Karpas-422 (cell line): ENCODE data around the gene IDH3B. TPM values are rescaled to one million over a fixed set of nuclear protein-coding genes. Genes with fewer than 3 reads are reported as not detected.
"Not testable (repeated sequence)": the region's sequence is repeated elsewhere in the genome, so short reads cannot be mapped to it uniquely, and the experiment has no call there.

Experiments used
- DNase-seq: peaks from one replicate; pipeline ENCODE4 v3.0.0-alpha.2; 2015
- H2AFZ ChIP-seq: fragments of 200-600 bp; sonication (generic); 2 replicates; pipeline ENCODE4 v1.6.1; 2014; ENCODE audit warnings: antibody characterized with exemption, low read length, mixed read lengths
- H3K27ac ChIP-seq: fragments of 200-600 bp; sonication (generic); 2 replicates; pipeline ENCODE4 v1.5.1; 2014; ENCODE audit warnings: mild to moderate bottlenecking, low read length, moderate library complexity
- H3K27me3 ChIP-seq: fragments of 200-600 bp; sonication (generic); 2 replicates; pipeline ENCODE4 v1.6.1; 2014; ENCODE audit warnings: low read length, mixed read lengths
- H3K36me3 ChIP-seq: fragments of 200-600 bp; sonication (generic); 2 replicates; pipeline ENCODE4 v1.6.1; 2014; ENCODE audit warnings: low read length, mixed read lengths; ENCODE audit not compliant: insufficient read depth
- H3K4me1 ChIP-seq: fragments of 200-600 bp; sonication (generic); 2 replicates; pipeline ENCODE4 v1.6.1; 2014; ENCODE audit warnings: mild to moderate bottlenecking, low read length, mixed read lengths
- H3K4me2 ChIP-seq: fragments of 200-600 bp; sonication (generic); 2 replicates; pipeline ENCODE4 v1.6.1; 2014; ENCODE audit warnings: low read length, low read depth, mild to moderate bottlenecking; ENCODE audit not compliant: poor library complexity, severe bottlenecking
- H3K4me3 ChIP-seq: fragments of 200-600 bp; sonication (generic); 2 replicates; pipeline ENCODE4 v1.5.1; 2014; ENCODE audit warnings: mild to moderate bottlenecking, antibody characterized with exemption, low read length, mixed read lengths
- H3K79me2 ChIP-seq: fragments of 200-600 bp; sonication (generic); 2 replicates; pipeline ENCODE4 v1.6.1; 2014; ENCODE audit warnings: mild to moderate bottlenecking, low read length, mixed read lengths
- H3K9ac ChIP-seq: fragments of 200-600 bp; sonication (generic); 2 replicates; pipeline ENCODE4 v1.6.0; 2014; ENCODE audit warnings: low read length
- H3K9me2 ChIP-seq: fragments of 200-600 bp; sonication (generic), shearing (Covaris generic); replicated peaks from 2 replicates; pipeline ENCODE4 v1.6.0; 2014; ENCODE audit warnings: mild to moderate bottlenecking, low read length, moderate library complexity; ENCODE audit not compliant: insufficient read depth
- H3K9me3 ChIP-seq: fragments of 300-700, 200-600 bp; sonication (generic); 2 replicates; pipeline ENCODE4 v1.6.1; 2014; ENCODE audit warnings: low read length, mixed read lengths
- H4K20me1 ChIP-seq: fragments of 200-600 bp; sonication (generic); 2 replicates; pipeline ENCODE4 v1.6.1; 2014; ENCODE audit warnings: mild to moderate bottlenecking, antibody characterized with exemption, low read length, low read depth; ENCODE audit not compliant: insufficient read depth
- total RNA-seq: library from RNA; depleted of rRNA; stranded (reverse); fragments of >200 nt; shearing (Covaris generic); gene quantifications from 2 replicates; pipeline ENCODE4 v1.2.3, GENCODE V29; 2014; ENCODE audit warnings: low replicate concordance

Gene IDH3B
- total RNA-seq, 1 experiment from 2014 or later: 83.7 TPM

GRCh38 chr20:2682040-2682439, 18.0 kb upstream of the IDH3B start:
- not testable (repeated sequence) for DNase-seq, H3K27me3 ChIP-seq, H3K4me2 ChIP-seq, H3K79me2 ChIP-seq, H3K9ac ChIP-seq, H3K4me1 ChIP-seq, H2AFZ ChIP-seq, H4K20me1 ChIP-seq, H3K4me3 ChIP-seq, H3K9me2 ChIP-seq, H3K9me3 ChIP-seq, H3K36me3 ChIP-seq, H3K27ac ChIP-seq

- Histone ChIP-seq H4K20me1 (no peaks in the 10 kb centered on the region), H3K27me3 (no peaks in the 10 kb centered on the region), H2AFZ (no peak overlapping the region), H3K9me3 (no peaks in the 10 kb centered on the region), H3K4me2 (no peak overlapping the region), H3K27ac (no peak overlapping the region), H3K9me2 (no peaks in the 10 kb centered on the region), H3K4me1 (peaks cover 3% of the 10 kb centered on the region; the same call in 1 of the 2 replicates), H3K4me3 (no peak overlapping the region), H3K36me3 (no peaks in the 10 kb centered on the region), H3K9ac (no peak overlapping the region), H3K79me2 (no peaks in the 10 kb centered on the region)
- DNase-seq: no peak
Observed at GRCh38 chr20:2680046-2680445, 16.0 kb upstream of the IDH3B start.

DNA sequence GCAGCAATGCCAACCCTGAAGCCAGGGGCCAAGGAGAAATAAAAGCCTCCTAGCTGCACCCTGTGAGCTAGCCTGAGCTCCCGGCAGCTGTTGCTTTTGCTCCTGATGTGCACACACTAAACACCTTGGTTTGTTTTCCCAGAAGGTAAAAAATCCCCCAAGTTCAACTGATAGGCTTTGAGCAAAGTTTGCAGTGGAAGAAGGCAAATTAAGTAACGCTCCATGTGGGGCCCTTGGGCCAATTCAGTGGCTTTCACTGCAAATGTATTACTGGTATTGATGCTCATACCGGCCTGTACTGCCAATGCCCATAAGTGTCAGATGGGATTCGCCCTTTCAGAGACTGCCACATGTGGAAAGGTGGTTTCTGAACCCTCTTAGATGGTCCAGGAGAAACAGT, 9.4 kb upstream of the IDH3B start:
- no peaks in the 10 kb centered on the region for H3K79me2 ChIP-seq
- no peak for DNase-seq
- H3K36me3 ChIP-seq: no peaks in the 10 kb centered on the region
- H3K9ac ChIP-seq: no peak overlapping the region
- H3K9me3 ChIP-seq: no peaks in the 10 kb centered on the region
- no peak overlapping the region for H3K4me2 ChIP-seq
- H3K27me3 ChIP-seq: no peaks in the 10 kb centered on the region
- H3K4me1 ChIP-seq: no peaks in the 10 kb centered on the region
- H3K4me3 ChIP-seq: no peak overlapping the region
- H3K9me2 ChIP-seq: no peaks in the 10 kb centered on the region
- no peaks in the 10 kb centered on the region for H4K20me1 ChIP-seq
- no peak overlapping the region for H2AFZ ChIP-seq
- no peak overlapping the region for H3K27ac ChIP-seq

DNA sequence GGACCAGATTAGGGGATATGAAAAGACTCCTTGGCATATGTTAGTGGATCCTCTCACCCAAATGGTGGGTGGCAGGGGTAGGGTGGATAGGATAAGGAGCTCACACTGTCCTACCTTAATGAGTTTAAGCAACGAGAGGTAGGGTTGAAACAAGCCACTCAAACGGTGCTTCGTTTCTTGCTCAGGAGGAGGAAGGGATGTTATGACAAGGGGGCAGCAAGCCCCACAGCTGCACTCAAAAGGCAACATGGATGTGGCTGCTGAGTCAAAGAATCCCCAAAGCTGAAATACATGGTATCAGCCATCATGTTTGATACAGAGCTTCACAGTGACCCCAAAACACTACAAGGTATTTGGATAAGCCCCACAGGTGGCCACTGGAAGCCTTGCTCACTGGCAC, 8.4 kb upstream of the IDH3B start:
- no peak for DNase-seq
- Histone ChIP-seq H3K9me3 (no peaks in the 10 kb centered on the region), H3K36me3 (no peaks in the 10 kb centered on the region), H3K27me3 (no peaks in the 10 kb centered on the region), H3K27ac (no peak overlapping the region), H3K4me3 (no peak overlapping the region), H4K20me1 (no peaks in the 10 kb centered on the region), H2AFZ (no peak overlapping the region), H3K79me2 (no peaks in the 10 kb centered on the region), H3K4me2 (no peak overlapping the region), H3K9ac (no peak overlapping the region), H3K9me2 (no peaks in the 10 kb centered on the region), H3K4me1 (no peaks in the 10 kb centered on the region)

GRCh38 chr20:2671977-2672376, 8.0 kb upstream of the IDH3B start:
- no peaks in the 10 kb centered on the region for H3K9me2 ChIP-seq
- no peaks in the 10 kb centered on the region for H3K27me3 ChIP-seq
- no peak overlapping the region for H3K4me3 ChIP-seq
- H2AFZ ChIP-seq: no peak overlapping the region
- no peaks in the 10 kb centered on the region for H4K20me1 ChIP-seq
- no peaks in the 10 kb centered on the region for H3K4me1 ChIP-seq
- H3K79me2 ChIP-seq: no peaks in the 10 kb centered on the region
- no peaks in the 10 kb centered on the region for H3K9me3 ChIP-seq
- H3K36me3 ChIP-seq: no peaks in the 10 kb centered on the region
- DNase-seq: peak; percentile 69
- no peak overlapping the region for H3K4me2 ChIP-seq
- H3K27ac ChIP-seq: no peak overlapping the region
- H3K9ac ChIP-seq: no peak overlapping the region

GRCh38 chr20:2663364-2663886, 591 bp downstream of the IDH3B start:
- H3K36me3 ChIP-seq: no peaks in the 10 kb centered on the region
- peak overlapping the region; percentile 93 for H3K4me3 ChIP-seq
- H3K9ac ChIP-seq: peak overlapping the region; percentile 81
- H2AFZ ChIP-seq: no peak overlapping the region
- peaks cover 15% of the 10 kb centered on the region for H3K4me1 ChIP-seq
- no peaks in the 10 kb centered on the region for H3K27me3 ChIP-seq
- H3K9me3 ChIP-seq: no peaks in the 10 kb centered on the region
- no peaks in the 10 kb centered on the region for H3K9me2 ChIP-seq
- H3K79me2 ChIP-seq: peaks cover 13% of the 10 kb centered on the region
- no peak overlapping the region for H3K27ac ChIP-seq
- peak overlapping the region; percentile 93 for H3K4me2 ChIP-seq
- H4K20me1 ChIP-seq: 0 out of 2 replicates have a peak, but pooled peaks cover 4% of the 10 kb centered on the region
- DNase-seq: no peak

DNA sequence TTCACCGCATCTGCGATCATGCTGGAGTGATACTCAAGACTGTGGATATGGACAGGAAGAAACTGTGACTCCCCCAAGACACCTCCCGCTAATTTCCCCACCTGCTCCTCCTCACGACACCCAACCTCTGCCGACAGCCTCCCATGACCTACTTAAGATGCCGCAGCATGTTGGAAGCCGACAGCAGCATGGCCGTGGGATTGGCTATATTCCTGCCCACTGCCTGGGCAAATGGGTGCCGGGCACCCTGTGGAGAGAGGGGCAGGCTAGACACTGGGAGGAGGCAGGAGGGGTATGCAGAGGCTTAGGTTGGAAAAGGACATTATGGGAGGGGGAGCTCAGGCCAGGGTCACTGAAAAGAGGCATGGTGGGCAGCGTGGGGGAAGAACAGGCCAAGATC, 4.5 kb downstream of the IDH3B start:
- H3K36me3 ChIP-seq: peaks cover 36% of the 10 kb centered on the region
- no peak overlapping the region for H3K4me3 ChIP-seq
- no peak overlapping the region for H3K27ac ChIP-seq
- H3K9me3 ChIP-seq: no peaks in the 10 kb centered on the region
- peaks cover 18% of the 10 kb centered on the region for H3K79me2 ChIP-seq
- no peak overlapping the region for H3K4me2 ChIP-seq
- no peak overlapping the region for H3K9ac ChIP-seq
- H3K27me3 ChIP-seq: no peaks in the 10 kb centered on the region
- peaks cover 18% of the 10 kb centered on the region for H3K4me1 ChIP-seq
- H3K9me2 ChIP-seq: no peaks in the 10 kb centered on the region
- H4K20me1 ChIP-seq: peaks cover 31% of the 10 kb centered on the region
- no peak overlapping the region for H2AFZ ChIP-seq
- no peak for DNase-seq

- peaks cover 24% of the 10 kb centered on the region for H3K79me2 ChIP-seq
- peaks cover 22% of the 10 kb centered on the region for H3K4me1 ChIP-seq
- no peaks in the 10 kb centered on the region for H3K9me3 ChIP-seq
- H3K4me3 ChIP-seq: no peak overlapping the region
- no peak overlapping the region for H3K9ac ChIP-seq
- DNase-seq: peak; percentile 75
- H3K36me3 ChIP-seq: peaks cover 45% of the 10 kb centered on the region
- no peaks in the 10 kb centered on the region for H3K9me2 ChIP-seq
- no peak overlapping the region for H2AFZ ChIP-seq
- H3K27ac ChIP-seq: no peak overlapping the region
- H3K27me3 ChIP-seq: no peaks in the 10 kb centered on the region
- H4K20me1 ChIP-seq: peaks cover 40% of the 10 kb centered on the region
- H3K4me2 ChIP-seq: no peak overlapping the region
Observed at GRCh38 chr20:2658414-2659354, 5.3 kb downstream of the IDH3B start.
